Measurements from ENCODE around the gene LZTS2.
"Not testable (repeated sequence)": the region's sequence is repeated elsewhere in the genome, so short reads cannot be mapped to it uniquely, and the experiment has no call there.

Gene LZTS2, protein sequence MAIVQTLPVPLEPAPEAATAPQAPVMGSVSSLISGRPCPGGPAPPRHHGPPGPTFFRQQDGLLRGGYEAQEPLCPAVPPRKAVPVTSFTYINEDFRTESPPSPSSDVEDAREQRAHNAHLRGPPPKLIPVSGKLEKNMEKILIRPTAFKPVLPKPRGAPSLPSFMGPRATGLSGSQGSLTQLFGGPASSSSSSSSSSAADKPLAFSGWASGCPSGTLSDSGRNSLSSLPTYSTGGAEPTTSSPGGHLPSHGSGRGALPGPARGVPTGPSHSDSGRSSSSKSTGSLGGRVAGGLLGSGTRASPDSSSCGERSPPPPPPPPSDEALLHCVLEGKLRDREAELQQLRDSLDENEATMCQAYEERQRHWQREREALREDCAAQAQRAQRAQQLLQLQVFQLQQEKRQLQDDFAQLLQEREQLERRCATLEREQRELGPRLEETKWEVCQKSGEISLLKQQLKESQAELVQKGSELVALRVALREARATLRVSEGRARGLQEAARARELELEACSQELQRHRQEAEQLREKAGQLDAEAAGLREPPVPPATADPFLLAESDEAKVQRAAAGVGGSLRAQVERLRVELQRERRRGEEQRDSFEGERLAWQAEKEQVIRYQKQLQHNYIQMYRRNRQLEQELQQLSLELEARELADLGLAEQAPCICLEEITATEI

DNA sequence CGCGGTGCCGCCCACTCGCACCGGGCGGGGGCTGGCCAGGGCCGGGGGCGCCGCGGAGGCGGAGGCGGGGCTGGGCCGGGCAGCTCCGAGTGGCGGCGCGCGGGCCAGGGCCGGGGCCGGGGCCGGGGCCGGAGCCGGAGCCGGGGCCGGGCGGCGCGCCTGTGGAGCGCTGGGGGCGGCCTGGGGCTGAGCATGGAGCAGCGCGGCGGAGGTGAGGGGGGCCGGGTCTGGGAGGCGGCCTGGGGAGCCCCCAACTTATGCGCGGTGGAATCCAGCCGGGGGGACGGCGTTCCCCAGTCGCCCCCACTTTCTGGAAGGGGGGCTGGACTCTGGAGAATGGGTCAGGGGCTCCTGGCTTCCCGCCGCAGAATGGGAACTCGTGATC lies at the start of gene LZTS2:
TSS of gene LZTS2 (plus strand) at position 67 of the 385 bp plus-strand sequence. CDS start 2,731 bp downstream, outside the sequence.
- no peak for DNase-seq (ENCODE audit: low read depth)

DNA sequence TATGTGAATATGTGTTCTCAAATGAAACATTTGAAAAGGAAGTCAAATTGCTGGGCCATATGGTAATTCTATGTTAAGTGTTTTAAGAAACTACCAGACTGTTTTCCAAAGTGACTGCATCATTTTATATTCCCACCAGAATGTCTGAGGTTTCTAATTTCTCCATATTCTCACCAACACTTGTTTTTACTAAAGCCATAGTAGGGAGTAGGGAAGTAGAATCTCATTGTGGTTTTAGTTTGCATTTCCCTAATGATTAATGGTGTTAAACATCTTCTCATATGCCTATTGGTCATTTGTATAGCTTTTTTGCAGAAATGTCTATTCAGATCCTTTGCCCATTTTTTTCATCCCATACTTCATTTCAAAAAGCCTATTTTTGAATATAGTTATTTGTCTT lies 39.4 kb upstream of the LZTS2 start:
- DNase-seq (ENCODE audit: low read depth): no peak

DNA sequence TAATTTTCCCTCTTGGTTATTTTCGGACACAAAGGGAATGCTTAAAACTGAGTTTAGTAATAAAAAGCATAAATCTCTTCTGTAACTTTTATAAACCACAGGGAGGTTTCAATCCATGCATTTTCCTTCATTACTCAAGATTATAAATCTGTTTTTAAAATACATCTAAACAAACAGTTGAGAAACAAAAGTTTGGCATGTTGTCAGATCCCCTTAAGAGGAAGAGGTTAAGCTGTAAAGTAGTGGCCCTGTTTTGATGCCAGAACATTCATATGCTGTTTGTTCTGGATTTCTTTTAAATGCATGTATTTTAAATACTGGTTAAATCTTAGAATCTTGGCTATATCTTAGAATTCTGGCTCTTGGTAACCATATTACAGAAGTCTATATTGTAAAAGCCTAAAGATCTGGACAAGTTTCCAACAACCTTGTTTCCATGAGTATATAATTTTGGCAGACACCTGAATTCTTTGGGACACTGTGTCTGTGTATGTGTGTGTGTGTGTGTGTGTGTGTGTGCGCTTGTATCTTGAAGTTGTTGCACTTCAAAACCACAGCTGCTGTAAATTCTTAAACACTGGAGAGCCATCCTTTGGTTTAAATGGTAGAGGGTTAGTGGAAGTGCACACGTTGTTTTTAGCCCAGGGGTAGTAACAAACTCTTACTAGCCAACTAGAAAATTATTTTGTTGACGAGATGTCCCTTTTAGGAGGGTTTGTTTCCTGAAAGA lies 37.1 kb upstream of the LZTS2 start:
- no peak for DNase-seq (ENCODE audit: low read depth)

DNA sequence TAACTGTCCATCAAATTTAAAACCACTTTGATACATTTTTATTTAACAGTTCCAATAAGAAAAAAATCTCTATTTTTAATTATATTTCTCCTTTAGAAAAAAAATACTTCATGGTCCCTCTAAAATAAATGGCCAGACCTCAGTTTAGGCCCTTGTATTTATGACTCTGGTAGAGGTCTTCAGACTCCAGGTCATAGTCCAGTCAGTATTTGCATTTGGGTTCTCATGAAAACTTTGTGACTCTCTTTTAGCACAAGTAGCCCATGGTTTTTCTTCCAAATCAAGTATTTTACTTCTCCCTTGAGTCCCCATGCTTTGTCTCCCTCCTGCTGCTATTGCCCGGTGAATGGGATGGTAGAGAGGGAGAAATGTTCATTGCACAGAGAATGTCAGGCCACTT lies 35.8 kb upstream of the LZTS2 start:
- no peak for DNase-seq (ENCODE audit: low read depth)

DNA sequence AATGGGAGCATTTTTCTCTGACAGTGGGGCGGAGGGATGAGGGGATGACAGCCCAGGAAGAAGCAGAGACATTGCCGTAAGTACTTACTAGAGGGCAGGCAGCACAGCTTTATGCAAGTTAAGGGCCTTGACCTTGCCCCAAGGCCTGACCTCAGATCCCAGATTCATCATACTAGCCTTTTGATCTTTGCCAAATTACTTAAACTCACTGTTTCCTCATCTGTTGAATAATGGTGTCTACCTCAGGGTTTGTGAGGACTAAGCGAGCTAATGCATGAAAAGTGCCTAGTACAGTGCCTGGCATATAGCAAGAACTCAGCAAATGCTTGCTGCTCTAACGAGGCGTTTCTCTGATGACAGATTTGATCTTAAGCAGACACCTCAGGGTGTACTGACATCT lies 33.8 kb upstream of the LZTS2 start:
- no peak for DNase-seq (ENCODE audit: low read depth)

DNA sequence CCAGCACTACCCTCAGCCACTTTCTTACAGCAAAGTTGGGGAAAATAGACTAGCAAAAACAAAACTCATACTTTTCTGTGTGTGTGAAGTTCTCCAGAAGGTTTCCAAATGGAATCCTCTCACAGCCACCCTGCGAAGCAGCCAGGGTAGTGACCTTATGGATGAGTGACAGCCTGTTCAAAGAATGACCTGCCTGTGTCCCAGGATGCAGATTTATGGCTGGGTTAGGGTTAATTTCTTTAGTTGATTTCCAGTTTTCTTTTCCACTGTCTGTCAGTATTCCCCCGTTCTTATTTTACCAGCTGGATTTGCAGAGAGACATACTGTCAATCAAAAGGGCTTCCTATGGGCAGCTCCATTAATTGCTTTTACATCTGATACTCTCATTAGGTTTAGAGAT lies 32.7 kb upstream of the LZTS2 start:
- no peak for DNase-seq (ENCODE audit: low read depth)

DNA sequence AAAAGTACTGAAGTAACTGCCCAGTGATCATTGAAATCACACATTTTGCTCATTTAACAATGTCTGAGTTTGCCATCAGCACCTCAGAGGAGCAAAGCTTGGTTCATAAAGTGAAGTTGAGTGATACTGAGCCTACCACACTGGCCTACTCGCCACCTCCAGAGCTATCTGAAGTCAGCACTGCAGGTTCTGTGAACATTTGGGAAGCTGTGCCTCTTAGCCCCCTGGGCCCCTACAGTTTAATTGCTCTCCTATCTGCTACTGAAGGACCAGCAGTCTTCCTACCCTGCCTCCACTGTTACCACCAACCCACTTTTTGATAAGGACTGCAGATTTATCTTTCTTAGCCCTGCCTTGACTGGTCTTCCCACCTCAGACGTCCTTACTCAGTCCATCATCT lies 32.3 kb upstream of the LZTS2 start:
- DNase-seq (ENCODE audit: low read depth): no peak

DNA sequence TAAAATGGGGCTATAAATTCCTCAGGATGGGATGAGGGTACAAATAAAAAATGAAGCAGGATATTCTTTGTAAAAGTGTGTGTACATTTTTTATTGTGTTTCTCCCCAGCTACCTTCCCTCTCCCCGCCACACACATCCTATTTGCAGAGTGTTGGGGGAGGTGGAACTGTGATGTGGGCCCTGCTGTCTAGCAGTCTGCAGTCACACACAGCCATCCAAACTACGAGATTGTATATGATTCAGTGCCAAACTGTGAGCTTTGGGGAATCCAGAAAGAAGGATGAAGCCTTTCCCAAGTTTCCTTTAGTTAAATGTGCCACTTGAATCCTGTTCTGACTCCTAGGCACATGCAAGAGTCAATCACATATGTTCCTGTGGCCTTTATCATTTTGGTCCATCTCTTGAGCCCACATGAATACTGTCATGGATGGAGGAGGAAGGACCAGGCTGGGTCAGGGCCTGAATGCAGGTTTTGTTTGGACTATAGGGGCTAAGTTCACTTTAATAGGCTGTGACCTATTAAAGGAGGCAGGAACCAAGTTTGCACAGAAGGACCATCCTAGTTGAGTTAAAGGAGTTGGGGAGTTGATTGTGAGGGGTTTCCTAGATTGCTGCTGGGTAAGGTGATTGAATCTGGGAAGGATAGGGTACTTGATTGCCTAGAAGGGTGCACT lies 31.4 kb upstream of the LZTS2 start:
- DNase-seq (ENCODE audit: low read depth): no peak

DNA sequence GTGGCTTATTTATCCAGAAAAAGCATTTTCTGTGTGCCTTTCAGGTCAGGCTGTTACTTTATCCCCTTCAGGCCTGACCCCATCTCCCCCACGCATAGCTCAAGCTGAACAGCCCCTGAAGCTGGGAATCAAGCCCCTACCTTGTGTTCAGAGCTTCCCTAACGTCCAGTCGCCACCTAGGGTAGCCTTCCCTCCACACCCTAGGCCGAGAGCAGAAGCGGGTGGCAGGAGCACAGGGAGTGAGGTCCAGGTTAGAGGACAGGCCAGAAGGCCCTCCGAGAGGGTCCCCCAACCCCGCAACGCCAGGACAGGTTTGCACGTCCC lies 30.8 kb upstream of the LZTS2 start:
- no peak for DNase-seq (ENCODE audit: low read depth)

DNA sequence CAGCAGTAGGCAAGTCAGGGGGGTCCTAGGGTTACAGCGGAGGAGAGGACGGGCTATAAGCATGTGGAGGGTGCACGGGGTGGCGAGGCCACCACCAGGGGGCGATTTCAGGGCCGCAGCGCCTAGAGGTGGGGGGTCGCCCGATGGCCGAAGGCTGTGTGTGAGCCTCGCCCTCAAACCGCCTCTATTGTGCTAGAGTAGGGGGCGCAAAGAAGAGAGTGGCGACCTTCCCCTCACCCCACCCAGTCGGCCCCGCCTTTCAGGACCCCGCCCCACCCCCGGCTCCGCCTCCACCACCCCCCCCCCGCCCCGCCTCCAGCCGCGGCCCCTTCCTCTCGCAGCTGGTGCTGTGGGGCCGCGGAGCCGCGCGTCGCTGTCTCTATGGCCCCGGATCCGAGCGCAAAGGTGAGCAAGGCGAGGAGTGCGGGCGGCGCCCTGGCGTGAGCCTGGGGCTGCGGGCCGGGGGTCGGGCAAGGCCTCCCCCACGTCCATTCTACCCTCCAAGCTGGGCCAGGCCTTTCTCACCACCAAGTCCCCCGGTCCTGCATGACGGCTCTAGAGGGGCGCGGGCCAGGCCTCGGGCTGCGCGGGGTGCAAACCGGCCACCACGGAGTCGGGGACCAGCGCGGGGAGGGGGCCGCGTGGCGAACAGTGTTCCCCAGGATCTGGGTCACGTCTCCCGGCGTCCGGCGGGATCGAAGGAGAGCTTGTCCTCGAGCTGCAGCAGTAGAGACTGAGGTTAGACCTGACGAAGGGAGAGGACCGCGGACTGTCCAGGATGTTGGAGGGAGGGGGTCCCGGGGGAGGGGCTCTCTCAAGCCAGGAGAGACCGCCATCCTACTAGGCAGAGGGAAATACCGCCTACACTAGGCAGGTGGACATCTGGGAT lies 30.2 kb upstream of the LZTS2 start, which contains the start of gene SEMA4G:
TSS of gene SEMA4G (plus strand) at position 318 of the 889 bp plus-strand sequence. CDS start 3,409 bp downstream, outside the sequence.
- peak; percentile 11 for DNase-seq (ENCODE audit: low read depth)

DNA sequence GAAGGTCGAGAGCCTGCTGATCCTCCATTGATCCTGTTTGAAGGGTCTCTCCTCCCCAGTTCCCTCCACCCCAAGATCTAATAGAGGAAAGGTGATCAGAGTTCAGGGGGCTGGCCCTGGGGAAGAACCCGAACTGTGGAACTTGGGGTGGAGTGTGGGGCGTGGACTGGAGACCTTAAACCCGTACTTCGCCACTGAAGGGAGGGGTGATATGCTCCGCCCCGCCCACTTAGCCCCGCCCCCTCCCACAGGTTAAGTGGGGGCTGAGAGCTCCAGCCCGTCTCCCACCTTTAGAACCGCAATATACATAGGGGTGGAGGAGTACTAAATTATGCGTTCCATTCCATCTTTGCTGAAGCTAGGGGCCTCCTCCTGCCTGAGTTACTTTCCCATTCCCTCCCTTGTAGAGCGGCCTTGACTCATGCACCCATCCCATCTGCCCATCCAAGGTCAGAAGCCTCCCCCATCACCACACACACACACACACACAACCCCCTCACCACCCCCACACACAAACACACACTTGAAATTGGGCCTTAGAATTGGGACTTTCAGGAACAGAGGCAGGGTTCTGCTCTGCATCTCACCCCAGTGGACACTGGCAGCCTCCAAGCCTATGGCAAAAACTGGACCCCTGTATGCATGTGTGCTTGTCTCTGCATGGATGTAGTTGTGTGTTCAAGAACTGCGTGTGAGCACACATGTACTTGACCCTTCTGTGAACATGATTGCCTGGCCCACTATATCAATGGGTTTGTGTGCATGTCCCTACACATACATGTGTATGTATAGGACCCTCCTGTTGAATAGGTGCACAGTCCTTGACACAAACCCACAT lies 29.3 kb upstream of the LZTS2 start:
- no peak for DNase-seq (ENCODE audit: low read depth)

DNA sequence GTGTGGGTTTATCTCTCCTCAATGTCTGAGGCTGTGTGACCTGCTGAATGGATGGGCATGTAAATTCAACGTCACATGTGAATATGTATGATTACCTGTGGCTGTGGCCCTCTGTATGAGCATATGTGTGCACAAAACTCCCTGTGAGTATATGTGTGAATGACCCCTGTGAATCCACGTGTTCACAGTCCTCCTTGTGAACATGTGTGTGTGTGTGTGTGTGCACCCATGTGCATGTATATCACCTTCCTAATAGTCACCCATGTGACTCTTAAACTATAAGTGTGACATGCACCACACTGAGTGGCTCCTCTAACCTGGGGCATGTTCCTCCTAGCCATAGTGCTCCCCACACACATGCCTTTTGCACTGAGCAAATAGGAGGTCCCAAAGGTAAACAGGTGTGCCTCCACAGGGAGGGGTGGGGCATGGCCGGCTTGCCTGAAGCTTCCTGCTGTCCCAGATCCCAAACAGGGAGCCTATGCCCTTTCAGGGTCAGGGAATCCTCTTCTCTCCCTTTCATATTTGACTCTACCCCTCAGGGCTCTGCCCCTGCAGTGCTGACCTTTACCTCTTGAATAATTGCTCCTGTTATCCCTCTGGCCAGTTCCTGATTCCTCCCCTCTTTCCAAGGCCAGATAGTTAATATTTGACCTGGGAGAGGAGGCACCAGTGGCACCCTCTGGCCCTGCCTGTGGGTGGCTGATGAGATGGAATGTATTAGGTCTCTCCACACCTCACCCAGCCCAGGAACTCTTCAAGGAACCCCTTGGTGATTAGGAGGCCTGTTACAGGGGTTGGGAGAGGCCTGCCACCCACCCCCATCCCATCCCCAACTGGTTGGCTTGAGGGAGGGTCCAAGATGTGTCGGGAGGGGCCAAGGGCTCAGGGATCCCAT lies 28.4 kb upstream of the LZTS2 start:
- DNase-seq (ENCODE audit: low read depth): no peak

DNA sequence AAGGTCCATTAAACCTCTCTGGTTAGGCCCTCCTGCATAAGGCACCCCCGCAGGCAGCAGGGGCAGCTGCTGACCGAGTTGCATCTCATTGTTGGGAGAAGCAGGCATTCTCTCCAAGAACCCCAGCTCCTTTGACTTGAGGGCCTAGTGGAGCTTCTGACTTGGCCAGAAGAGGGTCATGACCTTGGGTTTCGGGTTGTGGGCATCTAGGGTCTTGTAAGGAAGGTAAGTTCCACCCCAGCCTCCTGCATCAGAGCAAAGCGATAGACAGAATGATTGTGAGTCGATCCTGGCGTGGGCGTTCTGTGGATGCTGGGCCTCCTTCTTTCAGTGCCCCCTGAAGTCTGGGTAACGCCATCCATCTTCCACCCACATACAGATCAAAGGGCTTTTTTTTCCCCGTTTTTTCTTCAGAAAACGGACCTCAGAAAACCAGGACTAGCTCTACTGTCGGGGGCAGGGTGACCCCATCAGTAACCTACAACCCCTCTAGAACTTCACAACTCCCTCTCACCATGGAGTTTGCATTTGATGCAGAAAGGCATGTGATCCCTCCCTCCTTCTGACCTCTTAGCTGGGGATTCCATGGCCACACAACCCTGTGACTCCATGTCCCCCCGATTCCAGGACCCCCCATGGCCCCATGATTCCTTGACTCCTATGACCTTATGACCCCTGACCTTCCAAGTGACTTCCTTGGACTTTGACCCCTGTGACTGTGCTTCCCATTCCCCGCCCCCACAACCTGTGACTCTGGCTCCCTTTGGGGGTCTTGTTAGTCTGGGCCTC lies 27.3 kb upstream of the LZTS2 start:
- no peak for DNase-seq (ENCODE audit: low read depth)

DNA sequence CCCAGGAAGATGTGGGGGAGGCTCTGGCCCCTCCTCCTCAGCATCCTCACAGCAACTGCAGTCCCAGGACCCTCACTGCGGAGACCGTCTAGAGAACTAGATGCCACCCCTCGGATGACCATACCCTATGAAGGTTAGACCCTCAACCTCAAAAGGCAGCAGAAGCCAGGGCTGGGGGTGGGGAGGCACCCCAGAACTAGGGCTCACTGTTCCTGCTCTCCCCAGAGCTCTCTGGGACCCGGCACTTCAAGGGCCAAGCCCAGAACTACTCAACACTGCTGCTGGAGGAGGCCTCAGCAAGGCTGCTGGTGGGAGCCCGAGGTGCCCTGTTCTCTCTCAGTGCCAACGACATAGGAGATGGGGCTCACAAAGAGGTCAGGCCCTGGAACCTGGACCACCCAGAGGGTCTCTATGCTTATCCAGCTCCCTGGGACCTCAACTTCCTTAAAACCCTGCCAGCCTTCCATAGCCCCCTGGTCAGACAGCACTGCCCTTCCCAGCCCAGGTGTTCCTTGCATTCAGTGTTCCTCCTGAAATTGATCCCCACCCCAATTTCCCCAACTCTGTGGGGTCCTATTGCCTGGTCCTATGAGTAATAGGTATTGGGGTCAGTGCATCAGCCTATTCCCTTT lies 26.6 kb upstream of the LZTS2 start:
- DNase-seq (ENCODE audit: low read depth): no peak

DNA sequence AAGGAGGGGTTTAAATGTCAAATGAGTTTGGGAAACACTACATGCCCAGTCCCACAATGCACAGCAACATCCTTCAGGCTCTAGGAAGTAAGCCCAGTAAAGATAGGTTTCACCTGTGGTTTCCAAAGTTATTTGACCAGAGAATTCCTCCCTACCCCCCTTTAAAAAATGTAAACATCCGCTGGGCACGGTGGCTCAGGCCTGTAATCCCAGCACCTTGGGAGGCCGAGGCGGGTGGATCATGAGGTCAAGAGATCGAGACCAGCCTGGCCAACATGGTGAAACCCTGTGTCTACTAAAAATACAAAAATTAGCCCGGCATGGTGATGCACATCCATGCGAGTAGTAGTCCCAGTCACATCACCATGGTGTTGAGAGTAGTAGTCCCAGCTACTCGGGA lies 24.2 kb upstream of the LZTS2 start:
- DNase-seq (ENCODE audit: low read depth): not testable (repeated sequence)

DNA sequence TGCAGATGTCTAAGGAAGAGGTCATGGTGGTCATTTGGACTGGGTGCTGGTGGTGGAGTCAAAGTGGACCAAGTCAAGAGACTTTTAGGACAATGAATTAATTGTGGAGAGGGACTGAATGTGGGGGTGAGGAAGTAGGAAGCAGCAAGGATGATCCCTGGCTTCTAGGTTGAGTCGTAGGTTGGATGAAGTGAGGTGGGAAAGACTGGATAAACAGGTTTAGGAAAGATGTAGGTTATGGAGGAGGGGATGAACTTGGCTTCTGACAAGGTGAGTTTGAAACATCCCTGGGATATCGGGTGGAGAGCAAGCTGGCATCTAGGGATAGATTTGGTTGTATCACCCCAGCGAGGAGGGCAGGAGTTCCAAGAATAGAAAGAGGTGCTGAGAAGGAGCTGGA lies 22.7 kb upstream of the LZTS2 start:
- no peak for DNase-seq (ENCODE audit: low read depth)

DNA sequence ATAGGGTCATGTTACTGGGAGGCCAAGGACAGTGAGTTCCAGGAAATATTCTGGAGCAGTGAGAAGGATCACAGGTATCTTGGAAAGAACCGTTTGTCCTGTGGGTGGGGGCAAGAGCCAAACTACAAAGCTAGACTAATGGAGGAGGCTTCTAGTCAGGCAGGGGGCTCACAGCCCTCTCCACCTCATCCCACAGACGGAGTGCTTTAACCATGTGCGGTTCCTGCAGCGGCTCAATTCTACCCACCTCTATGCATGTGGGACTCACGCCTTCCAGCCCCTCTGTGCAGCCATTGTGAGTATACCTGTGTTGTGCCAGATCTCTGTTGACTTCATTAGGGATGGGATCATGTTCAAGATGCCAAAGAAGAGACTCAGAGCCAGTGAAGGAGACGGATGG lies 22.2 kb upstream of the LZTS2 start:
- no peak for DNase-seq (ENCODE audit: low read depth)

Data from activated T-helper 9 cell treated with anti-CD3 and anti-CD28 coated beads, Interleukin-2, amount 50 U/mL, for 16 hours (primary cell).